22Rv1 (cell line): ENCODE measurements around the gene AIG1.
"Not testable (repeated sequence)": the region's sequence is repeated elsewhere in the genome, so short reads cannot be mapped to it uniquely, and the experiment has no call there.

Experiments
- H3K27ac ChIP-seq: fragments of 450-650 bp; 2 replicates; pipeline ENCODE4 v1.5.1; 2017
- CTCF ChIP-seq: fragments of 450-650 bp; IDR thresholded peaks from 2 replicates; pipeline ENCODE4 v1.5.1; 2017; ENCODE audit warnings: mild to moderate bottlenecking
- ZFX ChIP-seq: fragments of 450-650 bp; IDR thresholded peaks from 2 replicates; pipeline ENCODE4 v1.6.1; 2017; ENCODE audit warnings: antibody characterized with exemption, borderline replicate concordance

AIG1 gene

GRCh38 chr6:143337201-143337949 lies 276.7 kb downstream of the AIG1 start:
- no peak overlapping the region for H3K27ac ChIP-seq
- TF ChIP-seq ZFX (no peak), CTCF (peak; percentile 79)

GRCh38 chr6:143339223-143339622 lies 278.5 kb downstream of the AIG1 start:
- TF ChIP-seq ZFX: no peak
- TF ChIP-seq CTCF: no peak
- H3K27ac ChIP-seq: no peak overlapping the region

- not testable (repeated sequence) for H3K27ac ChIP-seq
These were observed 284.8 kb downstream of the AIG1 start for GRCh38 chr6:143345477-143345876.

- TF ChIP-seq ZFX: no peak
- no peak for TF ChIP-seq CTCF
- no peak overlapping the region for H3K27ac ChIP-seq
These were observed 285.3 kb downstream of the AIG1 start for GRCh38 chr6:143346004-143346403.

GRCh38 chr6:143348531-143348930 lies 287.8 kb downstream of the AIG1 start:
- no peak overlapping the region for H3K27ac ChIP-seq
- TF ChIP-seq ZFX: no peak
- TF ChIP-seq CTCF: no peak

- TF ChIP-seq CTCF (no peak), ZFX (no peak)
- H3K27ac ChIP-seq: no peak overlapping the region
These were observed 288.8 kb downstream of the AIG1 start for GRCh38 chr6:143349530-143349929.

GRCh38 chr6:143356101-143356880 lies 295.6 kb downstream of the AIG1 start:
- TF ChIP-seq ZFX (no peak), CTCF (no peak)
- no peak overlapping the region for H3K27ac ChIP-seq
